Colonic mucosa (tissue), 4 donors: ENCODE results near the gene BANF2. TPM values are rescaled to one million over a fixed set of nuclear protein-coding genes. Genes with fewer than 3 reads are reported as not detected.

Experiments
- DNase-seq: peaks from one replicate; pipeline ENCODE4 v3.0.0-alpha.2; 2020
- H3K27ac ChIP-seq: fragments of 200-600 bp; one replicate; pipeline ENCODE4 v1.8.0; 2021
- H3K27me3 ChIP-seq: fragments of 200-600 bp; one replicate; pipeline ENCODE4 v1.8.0; 2021
- H3K36me3 ChIP-seq: fragments of 200-600 bp; one replicate; pipeline ENCODE4 v1.8.0; 2021
- H3K4me1 ChIP-seq: fragments of 200-600 bp; one replicate; pipeline ENCODE4 v1.8.0; 2021; ENCODE audit warnings: mild to moderate bottlenecking
- H3K4me3 ChIP-seq: fragments of 200-600 bp; one replicate; pipeline ENCODE4 v1.8.0; 2021
- H3K9ac ChIP-seq, 2 donors: one replicate each; pipeline ENCODE4 v1.7.0; 2013; ENCODE audit warnings: control low read depth in 2 of 2, low read depth in 2 of 2, low read length in 2 of 2
- H3K9me3 ChIP-seq: fragments of 200-600 bp; one replicate; pipeline ENCODE4 v1.8.0; 2021
- intact Hi-C: fragments of 100-400 bp; cut with DNase I; formaldehyde crosslinking; loops from one replicate; pipeline ENCODE4 v1.14.1; 2022
- total RNA-seq, 2 donors: library from RNA; stranded (reverse); fragmentation: NEBNext Ultra II Directional in 1 of 2; extraction: Animal tissue kit (Norgen Biotek cat#: 25700) in 1 of 2; gene quantifications; one replicate each; pipeline ENCODE4 v1.2.1, GENCODE V29; 2021
- TF ChIP-seq, protein P1 (sequence below): fragments of 200-600 bp; IDR thresholded peaks from one replicate; pipeline ENCODE4 v1.8.0; 2022; ENCODE audit warnings: antibody characterized with exemption, mild to moderate bottlenecking
- donor health status: healthy.
- donor health status: DM: no; HTN: no; CAD: no.
- donor health status: DM: no; HTN: no; CAD: no.

Gene BANF2
- total RNA-seq, 2 donors from 2014 or later: not detected

DNA sequence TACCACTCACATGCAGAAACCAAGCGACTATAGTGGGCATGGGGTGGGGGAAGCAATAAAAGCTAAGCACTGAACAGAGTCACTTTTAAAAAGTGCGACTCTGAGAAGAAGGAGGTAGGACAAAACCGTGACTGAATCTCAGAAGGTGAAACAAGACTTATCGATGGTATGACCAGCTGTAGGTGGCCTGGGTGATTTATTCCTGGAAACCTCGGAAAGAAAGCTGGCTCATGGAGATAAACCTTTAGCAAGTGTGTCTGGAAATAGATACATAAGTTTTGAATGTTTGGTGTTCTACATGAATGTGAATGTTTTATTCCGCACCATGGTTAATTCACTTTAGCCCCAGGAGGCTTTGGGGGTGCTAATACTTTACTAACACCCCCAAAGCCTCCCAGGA is 43.9 kb downstream of the BANF2 start:
- Histone ChIP-seq H3K27me3 (no peaks in the 10 kb centered on the region), H3K4me1 (no peaks in the 10 kb centered on the region), H3K9me3 (no peaks in the 10 kb centered on the region), H3K27ac (no peak overlapping the region), H3K9ac (no peak overlapping the region), H3K4me3 (no peak overlapping the region), H3K36me3 (no peaks in the 10 kb centered on the region)
- DNase-seq: no peak
- intact Hi-C loops: no loop called here
- TF ChIP-seq, protein P1, sequence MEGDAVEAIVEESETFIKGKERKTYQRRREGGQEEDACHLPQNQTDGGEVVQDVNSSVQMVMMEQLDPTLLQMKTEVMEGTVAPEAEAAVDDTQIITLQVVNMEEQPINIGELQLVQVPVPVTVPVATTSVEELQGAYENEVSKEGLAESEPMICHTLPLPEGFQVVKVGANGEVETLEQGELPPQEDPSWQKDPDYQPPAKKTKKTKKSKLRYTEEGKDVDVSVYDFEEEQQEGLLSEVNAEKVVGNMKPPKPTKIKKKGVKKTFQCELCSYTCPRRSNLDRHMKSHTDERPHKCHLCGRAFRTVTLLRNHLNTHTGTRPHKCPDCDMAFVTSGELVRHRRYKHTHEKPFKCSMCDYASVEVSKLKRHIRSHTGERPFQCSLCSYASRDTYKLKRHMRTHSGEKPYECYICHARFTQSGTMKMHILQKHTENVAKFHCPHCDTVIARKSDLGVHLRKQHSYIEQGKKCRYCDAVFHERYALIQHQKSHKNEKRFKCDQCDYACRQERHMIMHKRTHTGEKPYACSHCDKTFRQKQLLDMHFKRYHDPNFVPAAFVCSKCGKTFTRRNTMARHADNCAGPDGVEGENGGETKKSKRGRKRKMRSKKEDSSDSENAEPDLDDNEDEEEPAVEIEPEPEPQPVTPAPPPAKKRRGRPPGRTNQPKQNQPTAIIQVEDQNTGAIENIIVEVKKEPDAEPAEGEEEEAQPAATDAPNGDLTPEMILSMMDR: no peak

DNA sequence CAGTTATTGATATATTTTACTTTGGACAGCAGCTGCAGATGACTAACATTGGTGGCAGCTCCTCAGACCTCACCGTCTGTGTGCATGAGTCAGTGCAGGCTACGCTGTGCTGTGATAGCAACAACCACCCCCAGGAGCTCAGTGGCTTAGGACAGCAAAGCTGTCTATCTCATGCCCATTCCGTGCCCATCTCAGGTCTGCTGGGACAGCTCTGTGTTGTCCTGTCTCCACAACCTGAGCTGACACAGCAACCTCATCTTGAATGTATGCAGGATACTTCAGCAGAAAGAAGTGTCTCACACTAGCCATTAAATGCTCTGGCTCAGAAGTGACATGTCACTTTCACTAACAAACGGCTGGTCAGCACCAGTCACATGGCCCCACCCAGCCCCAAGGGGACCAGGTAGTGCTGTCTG is 47.7 kb downstream of the BANF2 start:
- intact Hi-C loops: no loop called here
- Histone ChIP-seq H3K9me3 (no peaks in the 10 kb centered on the region), H3K4me1 (no peaks in the 10 kb centered on the region), H3K36me3 (no peaks in the 10 kb centered on the region), H3K27me3 (no peaks in the 10 kb centered on the region), H3K4me3 (no peak overlapping the region), H3K27ac (no peak overlapping the region), H3K9ac (no peak overlapping the region)
- no peak for DNase-seq
- TF ChIP-seq, protein P1: no peak

DNA sequence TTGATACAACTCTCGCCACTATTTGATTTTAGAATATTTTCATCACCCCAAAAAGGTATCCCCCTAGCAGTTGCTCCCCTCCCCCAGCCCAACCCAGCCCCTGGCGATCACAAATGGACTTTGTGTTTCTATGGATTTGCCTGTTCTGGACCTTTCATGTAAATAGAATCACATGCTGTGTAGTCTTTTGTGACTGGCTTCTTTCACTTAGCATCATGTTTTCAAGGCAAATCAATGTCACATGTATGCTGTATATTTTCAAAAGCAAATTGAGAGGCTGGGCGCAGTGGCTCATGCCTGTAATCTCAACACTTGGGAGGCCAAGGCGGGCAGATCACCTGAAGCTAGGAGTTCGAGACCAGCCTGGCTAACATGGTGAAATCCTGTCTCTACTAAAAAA is 48.5 kb downstream of the BANF2 start:
- Histone ChIP-seq H3K4me3 (no peak overlapping the region), H3K9ac (no peak overlapping the region), H3K36me3 (no peaks in the 10 kb centered on the region), H3K27ac (no peak overlapping the region), H3K4me1 (no peaks in the 10 kb centered on the region), H3K27me3 (no peaks in the 10 kb centered on the region), H3K9me3 (no peaks in the 10 kb centered on the region)
- DNase-seq: no peak
- intact Hi-C loops: no loop called here
- TF ChIP-seq, protein P1: no peak

DNA sequence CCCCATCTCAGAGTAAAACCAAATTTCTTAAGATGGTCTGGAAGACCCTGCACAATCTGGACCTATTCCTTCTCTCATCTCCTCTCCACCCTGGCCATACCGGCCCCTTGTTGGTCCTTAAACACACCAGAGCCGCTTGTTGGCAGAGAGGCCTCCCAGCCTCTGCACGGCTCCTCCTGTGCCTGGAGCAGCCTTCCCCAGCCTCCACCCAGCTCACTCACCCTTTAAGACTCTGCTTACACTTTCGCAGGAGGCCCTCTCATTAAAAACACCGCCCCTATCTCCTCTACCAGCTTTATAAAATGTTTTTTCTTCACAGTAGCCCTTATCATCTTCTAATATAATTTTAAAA is 49.8 kb downstream of the BANF2 start:
- Histone ChIP-seq H3K4me3 (no peak overlapping the region), H3K27me3 (no peaks in the 10 kb centered on the region), H3K4me1 (no peaks in the 10 kb centered on the region), H3K27ac (no peak overlapping the region), H3K9me3 (no peaks in the 10 kb centered on the region), H3K9ac (no peak overlapping the region), H3K36me3 (no peaks in the 10 kb centered on the region)
- intact Hi-C loops: no loop called here
- no peak for DNase-seq
- TF ChIP-seq, protein P1: no peak

GRCh38 chr20:17749978-17750721 is 50.4 kb downstream of the BANF2 start:
- intact Hi-C loops: no loop called here
- no peak overlapping the region for H3K4me3 ChIP-seq
- no peaks in the 10 kb centered on the region for H3K4me1 ChIP-seq
- no peak overlapping the region for H3K27ac ChIP-seq
- DNase-seq: peak; percentile 31
- H3K27me3 ChIP-seq: no peaks in the 10 kb centered on the region
- TF ChIP-seq, protein P1: no peak
- no peaks in the 10 kb centered on the region for H3K9me3 ChIP-seq
- H3K36me3 ChIP-seq: no peaks in the 10 kb centered on the region
- H3K9ac ChIP-seq: no peak overlapping the region
